ENCODE measurements around the gene KIF16B.

GRCh38 chr20:16412906-16413305, 160.3 kb downstream of the KIF16B start:
- TF ChIP-seq, protein P1, sequence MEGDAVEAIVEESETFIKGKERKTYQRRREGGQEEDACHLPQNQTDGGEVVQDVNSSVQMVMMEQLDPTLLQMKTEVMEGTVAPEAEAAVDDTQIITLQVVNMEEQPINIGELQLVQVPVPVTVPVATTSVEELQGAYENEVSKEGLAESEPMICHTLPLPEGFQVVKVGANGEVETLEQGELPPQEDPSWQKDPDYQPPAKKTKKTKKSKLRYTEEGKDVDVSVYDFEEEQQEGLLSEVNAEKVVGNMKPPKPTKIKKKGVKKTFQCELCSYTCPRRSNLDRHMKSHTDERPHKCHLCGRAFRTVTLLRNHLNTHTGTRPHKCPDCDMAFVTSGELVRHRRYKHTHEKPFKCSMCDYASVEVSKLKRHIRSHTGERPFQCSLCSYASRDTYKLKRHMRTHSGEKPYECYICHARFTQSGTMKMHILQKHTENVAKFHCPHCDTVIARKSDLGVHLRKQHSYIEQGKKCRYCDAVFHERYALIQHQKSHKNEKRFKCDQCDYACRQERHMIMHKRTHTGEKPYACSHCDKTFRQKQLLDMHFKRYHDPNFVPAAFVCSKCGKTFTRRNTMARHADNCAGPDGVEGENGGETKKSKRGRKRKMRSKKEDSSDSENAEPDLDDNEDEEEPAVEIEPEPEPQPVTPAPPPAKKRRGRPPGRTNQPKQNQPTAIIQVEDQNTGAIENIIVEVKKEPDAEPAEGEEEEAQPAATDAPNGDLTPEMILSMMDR (IDR thresholded peaks at IDR 0.05), result no peak
- TF ChIP-seq POLR2A (IDR thresholded peaks at IDR 0.05) (no peak), EP300 (IDR thresholded peaks at IDR 0.05) (no peak)

Data from sigmoid colon (tissue), 4 donors.